Uterus (tissue), 4 donors: ENCODE results near the gene NAE1. TPM values are rescaled to one million over a fixed set of nuclear protein-coding genes. Genes with fewer than 3 reads are reported as not detected.

ENCODE experiments used
- DNase-seq, 2 donors: peaks; one replicate each; pipeline ENCODE4 v3.0.0-alpha.2; 2019 to 2020
- H3K27ac ChIP-seq, 2 donors: fragments of 200-600 bp; sonication (generic); 1 replicate in 1 of 2; 2 replicates in 1 of 2; pipeline ENCODE4 v1.5.1; 2016 to 2018
- H3K27me3 ChIP-seq, 2 donors: fragments of 200-600 bp; sonication (generic); one replicate each; pipeline ENCODE4 v1.5.1; 2018 to 2019; ENCODE audit warnings: control low read depth in 1 of 2
- H3K36me3 ChIP-seq, 2 donors: fragments of 200-600 bp; sonication (generic); one replicate each; pipeline ENCODE4 v1.5.1; 2019; ENCODE audit warnings: control low read depth in 1 of 2
- H3K4me1 ChIP-seq, 2 donors: fragments of 200-600 bp; sonication (generic); one replicate each; pipeline ENCODE4 v1.5.1; 2018 to 2019; ENCODE audit warnings: control low read depth in 1 of 2
- H3K4me3 ChIP-seq, 2 donors: fragments of 200-600 bp; sonication (generic); 1 replicate in 1 of 2; 2 replicates in 1 of 2; pipeline ENCODE4 v1.5.1; 2018 to 2019; ENCODE audit warnings: mild to moderate bottlenecking in 1 of 2
- H3K9me3 ChIP-seq, 2 donors: fragments of 200-600 bp; sonication (generic); one replicate each; pipeline ENCODE4 v1.5.1; 2019; ENCODE audit warnings: control low read depth in 1 of 2
- POLR2A ChIP-seq, 2 donors: fragments of 450-650 bp; IDR thresholded peaks; one replicate each; pipeline ENCODE4 v1.6.1; 2016; ENCODE audit warnings: antibody characterized with exemption in 2 of 2, mild to moderate bottlenecking in 1 of 2, moderate library complexity in 1 of 2
- intact Hi-C: fragments of 100-400 bp; cut with DNase I; formaldehyde crosslinking; loops from one replicate; pipeline ENCODE4 v1.15.1; 2023; ENCODE audit warnings: low total_unique reads
- total RNA-seq, 4 donors: library from RNA; depleted of rRNA in 3 of 4; stranded (reverse); fragments of >200 nt in 3 of 4; gene quantifications; one replicate each; pipeline versions ENCODE4 v1.1.0 to v1.2.4, GENCODE V29; 2014 to 2023
- TF ChIP-seq, protein P1 (sequence below), 4 experiments: fragments of 200-600 bp in 2 of 4; fragments of 450-650 bp in 2 of 4; sonication (generic) in 2 of 4; IDR thresholded peaks; one replicate each; pipeline ENCODE4 v1.5.1; 2016 to 2019; ENCODE audit warnings: antibody characterized with exemption in 4 of 4, mild to moderate bottlenecking in 2 of 4, moderate library complexity in 1 of 4
- donor health status: DM: yes; HTN: yes; CAD: no.

NAE1 gene
- total RNA-seq, 4 donors from 2014 or later: 32.6 to 83.5 (median 59.8) TPM

DNA sequence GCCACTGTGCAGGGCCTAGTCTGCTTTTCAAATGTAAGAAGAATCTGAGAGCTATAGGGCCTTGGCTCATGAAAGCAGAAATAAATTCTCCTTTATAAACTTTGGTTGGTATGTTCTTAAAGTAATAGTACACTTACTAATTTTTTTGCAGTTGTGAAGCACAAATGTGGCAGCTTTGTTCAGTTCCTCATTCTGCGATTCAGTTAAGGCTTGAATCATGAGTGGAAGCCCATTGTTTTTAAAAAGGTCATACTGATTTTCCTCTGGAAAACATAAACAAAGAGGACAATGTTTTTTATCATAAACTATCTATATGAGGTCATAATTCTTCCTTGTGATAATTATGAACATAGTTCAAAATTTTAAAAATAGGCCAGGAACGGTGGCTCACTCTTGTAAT, 55.8 kb downstream of the NAE1 start:
- Histone ChIP-seq H3K27ac (no peak overlapping the region), H3K36me3 (no peaks in the 10 kb centered on the region), H3K4me1 (no peaks in the 10 kb centered on the region), H3K27me3 (no peaks in the 10 kb centered on the region), H3K9me3 (no peaks in the 10 kb centered on the region), H3K4me3 (no peak overlapping the region)
- TF ChIP-seq, protein P1, sequence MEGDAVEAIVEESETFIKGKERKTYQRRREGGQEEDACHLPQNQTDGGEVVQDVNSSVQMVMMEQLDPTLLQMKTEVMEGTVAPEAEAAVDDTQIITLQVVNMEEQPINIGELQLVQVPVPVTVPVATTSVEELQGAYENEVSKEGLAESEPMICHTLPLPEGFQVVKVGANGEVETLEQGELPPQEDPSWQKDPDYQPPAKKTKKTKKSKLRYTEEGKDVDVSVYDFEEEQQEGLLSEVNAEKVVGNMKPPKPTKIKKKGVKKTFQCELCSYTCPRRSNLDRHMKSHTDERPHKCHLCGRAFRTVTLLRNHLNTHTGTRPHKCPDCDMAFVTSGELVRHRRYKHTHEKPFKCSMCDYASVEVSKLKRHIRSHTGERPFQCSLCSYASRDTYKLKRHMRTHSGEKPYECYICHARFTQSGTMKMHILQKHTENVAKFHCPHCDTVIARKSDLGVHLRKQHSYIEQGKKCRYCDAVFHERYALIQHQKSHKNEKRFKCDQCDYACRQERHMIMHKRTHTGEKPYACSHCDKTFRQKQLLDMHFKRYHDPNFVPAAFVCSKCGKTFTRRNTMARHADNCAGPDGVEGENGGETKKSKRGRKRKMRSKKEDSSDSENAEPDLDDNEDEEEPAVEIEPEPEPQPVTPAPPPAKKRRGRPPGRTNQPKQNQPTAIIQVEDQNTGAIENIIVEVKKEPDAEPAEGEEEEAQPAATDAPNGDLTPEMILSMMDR (IDR thresholded peaks at IDR 0.05): no peak
- TF ChIP-seq POLR2A (IDR thresholded peaks at IDR 0.05): no peak
- DNase-seq: no peak
- intact Hi-C loops: no loop called here

DNA sequence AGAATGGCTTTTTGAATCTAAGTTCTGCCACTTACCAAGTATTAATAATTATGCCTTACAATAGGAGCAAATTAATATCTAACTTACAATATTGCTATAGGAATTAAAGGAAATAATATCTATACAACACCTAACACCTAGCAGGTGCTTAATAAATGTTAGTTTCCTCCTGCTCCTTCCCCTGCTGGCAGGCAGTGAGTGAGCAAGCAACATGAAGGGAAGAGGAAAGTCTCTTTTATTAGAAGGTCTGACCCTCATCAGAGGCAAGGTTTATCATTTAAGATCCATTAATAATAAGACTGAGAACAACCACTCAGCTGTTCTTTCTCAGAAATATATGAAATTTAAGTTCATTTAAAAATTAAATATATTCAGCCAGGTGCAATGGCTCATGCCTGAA, 72.7 kb downstream of the NAE1 start:
- TF ChIP-seq, protein P1 (IDR thresholded peaks at IDR 0.05): no peak
- no peak for TF ChIP-seq POLR2A (IDR thresholded peaks at IDR 0.05)
- Histone ChIP-seq H3K9me3 (no peaks in the 10 kb centered on the region), H3K4me1 (no peaks in the 10 kb centered on the region), H3K27ac (no peak overlapping the region), H3K27me3 (no peaks in the 10 kb centered on the region), H3K4me3 (no peak overlapping the region), H3K36me3 (no peaks in the 10 kb centered on the region)
- intact Hi-C loops: no loop called here
- DNase-seq: no peak

DNA sequence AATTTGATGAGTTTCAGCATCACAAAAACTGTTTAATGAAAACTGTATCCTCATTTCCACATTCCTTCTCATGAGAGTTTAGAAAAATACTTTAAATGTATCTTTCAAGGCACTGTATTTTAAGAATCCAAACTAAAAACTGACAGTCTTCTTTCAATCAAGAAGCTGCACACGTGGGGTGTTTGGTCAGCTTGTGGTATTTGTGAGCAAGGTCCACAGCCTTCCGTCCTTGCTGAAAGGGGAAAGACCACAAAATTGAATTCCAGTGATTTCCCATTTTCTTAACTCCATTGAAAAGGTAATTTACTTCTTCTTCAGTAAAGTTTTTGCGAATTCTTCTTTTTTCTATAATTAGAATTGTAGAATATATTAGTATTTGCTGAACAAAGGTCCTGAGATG, 76.0 kb downstream of the NAE1 start:
- H3K4me3 ChIP-seq: no peak overlapping the region
- H3K4me1 ChIP-seq: peaks cover 0 to 10% of the 10 kb centered on the region in 2 donors
- no peak overlapping the region for H3K27ac ChIP-seq
- no peaks in the 10 kb centered on the region for H3K36me3 ChIP-seq
- intact Hi-C loops: no loop called here
- no peak for TF ChIP-seq POLR2A (IDR thresholded peaks at IDR 0.05)
- TF ChIP-seq, protein P1 (IDR thresholded peaks at IDR 0.05): no peak
- H3K9me3 ChIP-seq: no peaks in the 10 kb centered on the region
- no peaks in the 10 kb centered on the region for H3K27me3 ChIP-seq
- DNase-seq: no peak

DNA sequence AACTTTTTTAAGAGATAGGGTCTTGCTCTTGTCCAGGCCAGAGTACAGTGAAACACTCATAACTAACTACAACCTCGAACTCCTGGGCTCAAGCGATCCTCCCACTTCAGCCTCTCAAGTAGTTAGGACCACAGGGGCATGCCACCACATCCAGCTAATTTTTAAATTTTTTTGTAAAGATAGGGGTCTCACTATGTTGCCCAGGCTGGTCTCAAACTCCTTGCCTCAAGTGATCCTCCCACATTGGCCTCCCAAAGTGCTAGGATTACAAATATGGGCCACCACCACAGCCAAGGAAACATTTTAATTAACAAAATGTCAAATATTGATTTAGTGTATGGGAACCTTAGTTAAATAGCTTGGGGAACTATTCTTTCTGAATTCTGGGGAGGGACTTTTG, 76.6 kb downstream of the NAE1 start:
- H3K27ac ChIP-seq: no peak overlapping the region
- peaks cover 0 to 15% of the 10 kb centered on the region in 2 donors for H3K4me1 ChIP-seq
- DNase-seq: no peak
- no peak overlapping the region for H3K4me3 ChIP-seq
- no peaks in the 10 kb centered on the region for H3K27me3 ChIP-seq
- H3K36me3 ChIP-seq: no peaks in the 10 kb centered on the region
- intact Hi-C loops: no loop called here
- no peaks in the 10 kb centered on the region for H3K9me3 ChIP-seq
- TF ChIP-seq POLR2A (IDR thresholded peaks at IDR 0.05): no peak
- TF ChIP-seq, protein P1 (IDR thresholded peaks at IDR 0.05): no peak

DNA sequence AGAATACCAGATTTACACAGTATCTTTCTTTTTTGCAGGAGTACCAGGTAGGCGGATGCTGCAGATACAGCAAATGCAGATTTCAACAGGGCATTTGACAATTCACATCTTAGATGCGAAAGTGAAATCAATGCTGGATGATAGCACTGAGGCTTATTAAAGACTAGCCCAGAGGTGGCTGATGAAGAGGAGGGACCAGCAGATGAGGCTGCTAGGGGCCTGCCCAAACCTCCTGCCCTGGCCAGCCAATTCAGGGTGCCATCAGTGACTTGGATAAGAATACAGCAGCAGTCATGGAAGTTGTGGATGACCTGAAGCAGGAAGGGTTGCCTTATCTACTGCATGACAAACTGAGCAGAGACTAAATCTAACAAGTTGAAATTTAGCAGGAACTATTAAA, 77.8 kb downstream of the NAE1 start:
- Histone ChIP-seq H3K27ac (no peak overlapping the region), H3K9me3 (no peaks in the 10 kb centered on the region), H3K4me3 (no peak overlapping the region), H3K27me3 (no peaks in the 10 kb centered on the region), H3K36me3 (no peaks in the 10 kb centered on the region), H3K4me1 (peaks cover 0 to 15% of the 10 kb centered on the region in 2 donors)
- no peak for DNase-seq
- TF ChIP-seq, protein P1 (IDR thresholded peaks at IDR 0.05): no peak
- no peak for TF ChIP-seq POLR2A (IDR thresholded peaks at IDR 0.05)
- intact Hi-C loops: no loop called here

Other genes with a start within 250 kb of the NAE1 start
- gene CMTM3, start 226.3 kb downstream of the NAE1 start, total RNA-seq: 10 to 100 TPM; 42.6 to 67.9 (median 56.2) TPM
- gene CMTM4, start 134.2 kb downstream of the NAE1 start, total RNA-seq: 10 to 100 TPM in 2 of 4 donors, 1 to 10 TPM in 2; 6.1 to 41.5 (median 15.1) TPM
- 100 to 1,000 TPM; 109 to 279 (median 151) TPM for gene DYNC1LI2, start 79.4 kb downstream of the NAE1 start, total RNA-seq
- gene TERB1, start 29.4 kb downstream of the NAE1 start, total RNA-seq: under 1 TPM in 2 of 4 donors, not detected in 2; 0.21 to 0.83 TPM
- not detected for gene CA7, start 13.4 kb upstream of the NAE1 start, total RNA-seq
- 10 to 100 TPM in 2 of 4 donors, 1 to 10 TPM in 1, under 1 TPM in 1; 0.77 to 20.5 (median 6.3) TPM for gene PDP2, start 49.5 kb upstream of the NAE1 start, total RNA-seq
- gene CDH16, start 87.9 kb upstream of the NAE1 start, total RNA-seq: 10 to 100 TPM in 1 of 4 donors, not detected in 3; 12.6 TPM
- 10 to 100 TPM in 3 of 4 donors, 1 to 10 TPM in 1; 7.5 to 32.8 (median 18.8) TPM for gene RRAD, start 94.6 kb upstream of the NAE1 start, total RNA-seq
- 10 to 100 TPM; 15.9 to 76.8 (median 74.2) TPM for gene CIAO2B, start 103.4 kb upstream of the NAE1 start, total RNA-seq
- gene CES2, start 104.5 kb upstream of the NAE1 start, total RNA-seq: 10 to 100 TPM; 15.0 to 51.0 (median 26.0) TPM
- 1 to 10 TPM in 2 of 4 donors, under 1 TPM in 2; 0.51 to 2.8 (median 0.86) TPM for gene CES3, start 130.3 kb upstream of the NAE1 start, total RNA-seq
- gene CES4A, start 157.6 kb upstream of the NAE1 start, total RNA-seq: 1 to 10 TPM in 3 of 4 donors, under 1 TPM in 1; 0.29 to 9.6 (median 5.4) TPM
- gene CBFB, start 198.2 kb upstream of the NAE1 start, total RNA-seq: 100 to 1,000 TPM in 1 of 4 donors, 10 to 100 TPM in 3; 42.1 to 108 (median 75.9) TPM